Measurements from ENCODE around the gene TEX44. TPM values are rescaled to one million over a fixed set of nuclear protein-coding genes. Genes with fewer than 3 reads are reported as not detected.
"Not testable (repeated sequence)": the region's sequence is repeated elsewhere in the genome, so short reads cannot be mapped to it uniquely, and the experiment has no call there.

The TEX44 gene
- total and polyA plus RNA-seq, 3 experiments from 2014 or later: not detected

- Mint-ChIP-seq H3K36me3 (peaks cover 0 to 5% (median 0%) of the 10 kb centered on the region in 3 donors), H3K9me3 (no peaks in the 10 kb centered on the region), H3K27me3 (peaks cover 2 to 5% of the 10 kb centered on the region in 2 donors), H3K4me3 (no peak overlapping the region), H3K27ac (no peak overlapping the region), H3K4me1 (no peaks in the 10 kb centered on the region)
- H3K4me1 ChIP-seq (ENCODE audit: insufficient read depth, low read length): no peaks in the 10 kb centered on the region
- H3K4me3 ChIP-seq (ENCODE audit: low read length): no peak overlapping the region
- ChIA-PET POLR2A (no interaction called here), CTCF (no interaction called here)
- no peaks in the 10 kb centered on the region for H3K36me3 ChIP-seq (ENCODE audit: insufficient read depth, low read length)
- no peak overlapping the region for H3K27ac ChIP-seq (ENCODE audit: low read depth, low read length)
- H3K9me3 ChIP-seq (ENCODE audit: low read length): no peaks in the 10 kb centered on the region
- H3K27me3 ChIP-seq (ENCODE audit: insufficient read depth, low read length, poor library complexity, severe bottlenecking): no peaks in the 10 kb centered on the region
- DNase-seq: no peak
Observed at GRCh38 chr2:231573698-231574421, 18.8 kb upstream of the TEX44 start.

DNA sequence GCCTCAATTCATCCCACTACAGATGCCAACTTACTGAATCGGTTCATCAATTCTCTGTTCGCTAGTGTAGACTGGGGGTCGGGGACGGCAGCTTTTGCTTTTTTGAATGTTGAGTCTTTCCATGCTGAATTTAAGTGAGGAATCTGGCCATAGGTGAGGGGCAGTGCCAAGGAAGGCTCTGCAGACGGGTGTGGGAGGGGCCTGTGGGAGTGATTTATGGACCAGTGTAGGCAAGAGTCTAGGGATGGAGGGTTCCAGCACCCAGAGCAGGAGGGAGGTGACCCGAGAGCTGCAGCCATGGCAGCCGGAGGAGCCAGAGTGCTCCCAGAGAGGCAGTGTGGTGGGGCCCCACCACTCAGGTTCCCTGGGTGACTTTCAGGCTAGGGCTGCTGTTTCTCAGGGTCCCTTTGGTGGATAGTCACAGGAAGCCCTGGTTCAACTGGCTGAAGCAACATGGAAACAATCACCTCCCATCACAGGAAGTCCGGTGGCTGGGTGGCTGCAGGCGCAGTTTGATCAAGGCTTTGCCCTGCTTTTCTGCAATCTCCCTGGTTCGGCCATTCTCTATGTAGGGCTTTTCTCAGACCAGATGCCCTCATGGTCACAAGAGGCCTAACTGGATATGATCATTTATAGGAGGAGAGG lies 16.9 kb upstream of the TEX44 start:
- H3K4me3 ChIP-seq (ENCODE audit: low read length): no peak overlapping the region
- Mint-ChIP-seq H3K27me3 (peaks cover 2 to 12% of the 10 kb centered on the region in 2 donors), H3K9me3 (no peaks in the 10 kb centered on the region), H3K4me1 (no peaks in the 10 kb centered on the region), H3K4me3 (no peak overlapping the region), H3K27ac (peak overlapping the region in 1 of 8 donors; percentile 9), H3K36me3 (peaks cover 0 to 5% (median 0%) of the 10 kb centered on the region in 3 donors)
- ChIA-PET POLR2A (no interaction called here), CTCF (no interaction called here)
- no peaks in the 10 kb centered on the region for H3K9me3 ChIP-seq (ENCODE audit: low read length)
- H3K27me3 ChIP-seq (ENCODE audit: insufficient read depth, low read length, poor library complexity, severe bottlenecking): no peaks in the 10 kb centered on the region
- H3K27ac ChIP-seq (ENCODE audit: low read depth, low read length): no peak overlapping the region
- DNase-seq: no peak
- no peaks in the 10 kb centered on the region for H3K4me1 ChIP-seq (ENCODE audit: insufficient read depth, low read length)
- no peaks in the 10 kb centered on the region for H3K36me3 ChIP-seq (ENCODE audit: insufficient read depth, low read length)

- Histone ChIP-seq H3K36me3 (ENCODE audit: insufficient read depth, low read length) (no peaks in the 10 kb centered on the region), H3K4me3 (ENCODE audit: low read length) (no peak overlapping the region), H3K4me1 (ENCODE audit: insufficient read depth, low read length) (no peaks in the 10 kb centered on the region), H3K27me3 (ENCODE audit: insufficient read depth, low read length, poor library complexity, severe bottlenecking) (no peaks in the 10 kb centered on the region), H3K27ac (ENCODE audit: low read depth, low read length) (no peak overlapping the region), H3K9me3 (ENCODE audit: low read length) (no peaks in the 10 kb centered on the region)
- H3K27ac Mint-ChIP-seq: peak overlapping the region in 1 of 8 donors; percentile 43
- H3K36me3 Mint-ChIP-seq: peaks cover 0 to 5% (median 0%) of the 10 kb centered on the region in 3 donors
- H3K4me3 Mint-ChIP-seq: no peak overlapping the region
- ChIA-PET CTCF (no interaction called here), POLR2A (no interaction called here)
- peaks cover 2 to 19% of the 10 kb centered on the region in 2 donors for H3K27me3 Mint-ChIP-seq
- no peaks in the 10 kb centered on the region for H3K4me1 Mint-ChIP-seq
- no peaks in the 10 kb centered on the region for H3K9me3 Mint-ChIP-seq
- DNase-seq: no peak
Observed at GRCh38 chr2:231576465-231576864, 16.2 kb upstream of the TEX44 start.

GRCh38 chr2:231578655-231579054 lies 14.0 kb upstream of the TEX44 start:
- H3K27me3 ChIP-seq (ENCODE audit: insufficient read depth, low read length, poor library complexity, severe bottlenecking); H3K4me3 ChIP-seq (ENCODE audit: low read length); H3K4me3 Mint-ChIP-seq; H3K36me3 Mint-ChIP-seq; H3K4me1 ChIP-seq (ENCODE audit: insufficient read depth, low read length); H3K9me3 Mint-ChIP-seq; H3K27ac ChIP-seq (ENCODE audit: low read depth, low read length); DNase-seq; POLR2A ChIA-PET; CTCF ChIA-PET; H3K9me3 ChIP-seq (ENCODE audit: low read length); H3K36me3 ChIP-seq (ENCODE audit: insufficient read depth, low read length); H3K4me1 Mint-ChIP-seq: not testable (repeated sequence)
- Mint-ChIP-seq H3K27ac (peak overlapping the region in 1 of 8 donors; percentile 24), H3K27me3 (peaks cover 2 to 20% of the 10 kb centered on the region in 2 donors)

DNA sequence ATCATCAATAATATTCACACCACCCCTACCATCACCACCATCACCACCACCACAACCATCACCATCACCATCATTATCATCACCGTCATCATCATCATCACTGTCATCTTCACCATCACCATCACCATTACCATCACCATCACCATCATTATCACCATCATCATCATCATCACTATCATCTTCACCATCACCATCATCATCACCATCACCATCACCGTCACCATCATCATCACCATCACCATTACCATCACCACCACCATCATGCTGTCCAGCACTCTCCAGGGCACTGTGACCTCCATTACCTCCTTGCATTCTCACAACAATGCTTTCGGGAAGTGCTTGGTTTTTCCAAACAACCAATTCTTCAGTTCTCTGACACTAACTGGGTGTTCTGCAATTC lies 13.1 kb upstream of the TEX44 start:
- Histone ChIP-seq H3K9me3 (ENCODE audit: low read length) (no peaks in the 10 kb centered on the region), H3K4me3 (ENCODE audit: low read length) (no peak overlapping the region), H3K36me3 (ENCODE audit: insufficient read depth, low read length) (no peaks in the 10 kb centered on the region), H3K27me3 (ENCODE audit: insufficient read depth, low read length, poor library complexity, severe bottlenecking) (no peaks in the 10 kb centered on the region), H3K4me1 (ENCODE audit: insufficient read depth, low read length) (no peaks in the 10 kb centered on the region), H3K27ac (ENCODE audit: low read depth, low read length) (no peak overlapping the region)
- Mint-ChIP-seq H3K36me3 (peaks cover 0 to 5% (median 0%) of the 10 kb centered on the region in 3 donors), H3K27ac (no peak overlapping the region), H3K9me3 (no peaks in the 10 kb centered on the region), H3K4me1 (no peaks in the 10 kb centered on the region), H3K4me3 (no peak overlapping the region), H3K27me3 (peaks cover 5 to 25% of the 10 kb centered on the region in 2 donors)
- ChIA-PET POLR2A (no interaction called here), CTCF (no interaction called here)
- no peak for DNase-seq

DNA sequence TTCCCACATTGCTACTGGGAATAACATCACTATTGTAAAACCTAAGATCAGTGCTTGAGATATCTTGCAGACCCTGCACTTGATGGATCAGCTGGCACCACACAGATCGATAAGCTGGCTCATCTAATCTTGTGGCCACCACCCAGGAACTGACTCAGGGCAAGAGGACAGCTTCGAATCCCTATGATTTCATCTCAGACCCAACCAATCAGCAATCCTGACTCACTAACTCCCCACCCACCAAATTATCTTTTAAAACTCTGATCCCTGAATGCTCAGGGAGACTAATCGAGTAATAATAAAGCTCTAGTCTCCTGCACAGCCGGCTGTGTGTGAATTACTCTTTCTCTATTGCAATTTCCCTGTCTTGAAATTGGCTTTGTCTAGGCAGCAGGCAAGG lies 11.3 kb upstream of the TEX44 start:
- H3K9me3 Mint-ChIP-seq: no peaks in the 10 kb centered on the region
- Histone ChIP-seq H3K36me3 (ENCODE audit: insufficient read depth, low read length) (no peaks in the 10 kb centered on the region), H3K4me1 (ENCODE audit: insufficient read depth, low read length) (no peaks in the 10 kb centered on the region), H3K9me3 (ENCODE audit: low read length) (no peaks in the 10 kb centered on the region), H3K27ac (ENCODE audit: low read depth, low read length) (no peak overlapping the region), H3K4me3 (ENCODE audit: low read length) (no peak overlapping the region), H3K27me3 (ENCODE audit: insufficient read depth, low read length, poor library complexity, severe bottlenecking) (no peaks in the 10 kb centered on the region)
- H3K27me3 Mint-ChIP-seq: peaks cover 5 to 30% of the 10 kb centered on the region in 2 donors
- ChIA-PET CTCF (interaction anchor here (1.2 kb wide), 1 partner anchor 20 kb away, joined by 3 read pairs; no protein-coding TSS in a partner anchor), POLR2A (no interaction called here)
- no peak for DNase-seq
- no peak overlapping the region for H3K4me3 Mint-ChIP-seq
- H3K36me3 Mint-ChIP-seq: peaks cover 0 to 5% (median 0%) of the 10 kb centered on the region in 3 donors
- no peak overlapping the region for H3K27ac Mint-ChIP-seq
- no peaks in the 10 kb centered on the region for H3K4me1 Mint-ChIP-seq

DNA sequence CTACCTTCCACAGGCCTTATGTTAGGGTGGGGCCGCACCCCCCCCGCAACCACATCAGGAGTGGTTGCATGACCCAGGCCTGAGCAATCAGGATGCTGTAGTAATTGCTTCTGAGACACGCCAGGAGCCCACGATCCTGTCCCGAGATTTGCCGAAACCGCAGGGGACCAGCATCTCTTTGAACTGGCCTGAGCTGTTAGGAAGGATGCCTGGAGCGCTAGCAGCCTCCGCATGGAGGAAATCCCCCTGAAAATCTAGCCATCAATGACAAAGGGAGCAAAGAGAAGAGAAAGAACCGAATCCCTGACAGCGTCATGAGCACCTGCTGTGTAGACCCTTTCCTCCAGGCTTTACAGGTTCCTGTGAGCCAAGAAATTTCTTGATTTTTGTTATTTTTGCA lies 8.7 kb upstream of the TEX44 start:
- no peak overlapping the region for H3K27ac Mint-ChIP-seq
- H3K4me1 ChIP-seq (ENCODE audit: insufficient read depth, low read length): no peaks in the 10 kb centered on the region
- CTCF ChIA-PET: interaction anchor here (1.2 kb wide), 1 partner anchor 101 kb away, joined by 3 read pairs; no protein-coding TSS in a partner anchor

DNA sequence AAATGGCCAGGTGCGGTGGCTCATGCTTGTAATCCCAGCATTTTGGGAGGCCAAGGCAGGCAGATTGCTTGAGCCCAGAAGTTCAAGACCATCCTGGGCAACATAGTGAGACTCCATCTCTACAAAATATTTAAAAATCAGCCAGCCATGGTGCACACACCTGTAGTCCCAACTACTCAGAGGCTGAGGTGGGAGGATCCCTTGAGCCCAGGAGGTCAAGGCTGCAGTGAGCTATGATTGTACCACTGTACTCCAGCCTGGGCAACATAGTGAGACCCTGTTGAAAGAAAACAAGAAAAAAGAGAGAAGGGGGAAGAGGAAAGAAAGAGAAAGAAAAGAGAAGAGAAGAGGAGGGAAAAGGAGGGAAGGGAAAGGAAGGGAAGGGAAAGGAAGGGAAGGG lies 4.9 kb upstream of the TEX44 start:
- H3K27me3 Mint-ChIP-seq: peaks cover 6 to 11% of the 10 kb centered on the region in 2 donors
- H3K4me1 ChIP-seq (ENCODE audit: insufficient read depth, low read length); POLR2A ChIA-PET; H3K9me3 ChIP-seq (ENCODE audit: low read length); H3K4me1 Mint-ChIP-seq; DNase-seq; H3K27ac ChIP-seq (ENCODE audit: low read depth, low read length); H3K27me3 ChIP-seq (ENCODE audit: insufficient read depth, low read length, poor library complexity, severe bottlenecking); H3K36me3 Mint-ChIP-seq; H3K9me3 Mint-ChIP-seq; H3K4me3 ChIP-seq (ENCODE audit: low read length); H3K4me3 Mint-ChIP-seq; H3K27ac Mint-ChIP-seq; CTCF ChIA-PET; H3K36me3 ChIP-seq (ENCODE audit: insufficient read depth, low read length): not testable (repeated sequence)

More for the DNA sequence above, 8.7 kb upstream of the TEX44 start:
- Histone ChIP-seq H3K27ac (ENCODE audit: low read depth, low read length) (no peak overlapping the region), H3K9me3 (ENCODE audit: low read length) (no peaks in the 10 kb centered on the region), H3K4me3 (ENCODE audit: low read length) (no peak overlapping the region), H3K27me3 (ENCODE audit: insufficient read depth, low read length, poor library complexity, severe bottlenecking) (no peaks in the 10 kb centered on the region), H3K36me3 (ENCODE audit: insufficient read depth, low read length) (no peaks in the 10 kb centered on the region)
- Mint-ChIP-seq H3K27me3 (peaks cover 6 to 25% of the 10 kb centered on the region in 2 donors), H3K4me3 (no peak overlapping the region), H3K36me3 (no peaks in the 10 kb centered on the region), H3K4me1 (no peaks in the 10 kb centered on the region), H3K9me3 (no peaks in the 10 kb centered on the region)
- POLR2A ChIA-PET: no interaction called here
- DNase-seq: no peak

Measured in CD8-positive, alpha-beta memory T cell (primary cell).